Measurements from ENCODE around the gene WHAMM. TPM values are rescaled to one million over a fixed set of nuclear protein-coding genes. Genes with fewer than 3 reads are reported as not detected.

Gene WHAMM
- total RNA-seq, 4 donors from 2014 or later = 8.8 to 12.2 (median 11.8) TPM

DNA sequence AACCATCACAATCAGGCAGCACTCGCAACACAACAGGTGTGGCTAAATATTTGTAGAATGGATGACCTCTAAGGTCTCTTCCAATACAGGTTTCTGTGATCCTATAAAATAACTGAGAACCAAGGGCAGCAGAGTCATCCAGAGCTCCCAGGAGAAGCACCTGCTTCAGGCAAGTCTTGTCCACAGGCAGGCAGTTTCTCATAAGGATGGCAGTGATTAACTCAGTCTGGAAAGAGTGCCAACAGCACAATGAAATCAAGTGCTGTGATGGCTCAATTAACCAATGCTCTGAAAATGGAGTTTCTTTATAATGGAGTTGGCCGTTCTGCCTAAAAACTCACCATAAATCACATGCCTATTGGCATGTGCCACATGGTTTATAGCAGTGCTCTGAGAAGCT is 72.3 kb downstream of the WHAMM start:
- Histone ChIP-seq H3K27me3 (no peaks in the 10 kb centered on the region), H3K36me3 (no peaks in the 10 kb centered on the region), H3K4me1 (peaks cover 27 to 32% of the 10 kb centered on the region in 2 donors), H3K27ac (peak overlapping the region; percentile 81 to 92 (median 84)), H3K4me3 (replicated peaks in 1 of 3) (no peak overlapping the region), H3K9me3 (no peaks in the 10 kb centered on the region)
- no peak for DNase-seq
- TF ChIP-seq POLR2A (IDR thresholded peaks at IDR 0.05) = no peak
- TF ChIP-seq, protein P1, sequence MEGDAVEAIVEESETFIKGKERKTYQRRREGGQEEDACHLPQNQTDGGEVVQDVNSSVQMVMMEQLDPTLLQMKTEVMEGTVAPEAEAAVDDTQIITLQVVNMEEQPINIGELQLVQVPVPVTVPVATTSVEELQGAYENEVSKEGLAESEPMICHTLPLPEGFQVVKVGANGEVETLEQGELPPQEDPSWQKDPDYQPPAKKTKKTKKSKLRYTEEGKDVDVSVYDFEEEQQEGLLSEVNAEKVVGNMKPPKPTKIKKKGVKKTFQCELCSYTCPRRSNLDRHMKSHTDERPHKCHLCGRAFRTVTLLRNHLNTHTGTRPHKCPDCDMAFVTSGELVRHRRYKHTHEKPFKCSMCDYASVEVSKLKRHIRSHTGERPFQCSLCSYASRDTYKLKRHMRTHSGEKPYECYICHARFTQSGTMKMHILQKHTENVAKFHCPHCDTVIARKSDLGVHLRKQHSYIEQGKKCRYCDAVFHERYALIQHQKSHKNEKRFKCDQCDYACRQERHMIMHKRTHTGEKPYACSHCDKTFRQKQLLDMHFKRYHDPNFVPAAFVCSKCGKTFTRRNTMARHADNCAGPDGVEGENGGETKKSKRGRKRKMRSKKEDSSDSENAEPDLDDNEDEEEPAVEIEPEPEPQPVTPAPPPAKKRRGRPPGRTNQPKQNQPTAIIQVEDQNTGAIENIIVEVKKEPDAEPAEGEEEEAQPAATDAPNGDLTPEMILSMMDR (IDR thresholded peaks at IDR 0.05) = no peak
- intact Hi-C loops (cut with DNase I) = no loop called here
- 93 to 95% methylated on average over 2 of the region's 2 CpGs for WGBS, 2 donors

DNA sequence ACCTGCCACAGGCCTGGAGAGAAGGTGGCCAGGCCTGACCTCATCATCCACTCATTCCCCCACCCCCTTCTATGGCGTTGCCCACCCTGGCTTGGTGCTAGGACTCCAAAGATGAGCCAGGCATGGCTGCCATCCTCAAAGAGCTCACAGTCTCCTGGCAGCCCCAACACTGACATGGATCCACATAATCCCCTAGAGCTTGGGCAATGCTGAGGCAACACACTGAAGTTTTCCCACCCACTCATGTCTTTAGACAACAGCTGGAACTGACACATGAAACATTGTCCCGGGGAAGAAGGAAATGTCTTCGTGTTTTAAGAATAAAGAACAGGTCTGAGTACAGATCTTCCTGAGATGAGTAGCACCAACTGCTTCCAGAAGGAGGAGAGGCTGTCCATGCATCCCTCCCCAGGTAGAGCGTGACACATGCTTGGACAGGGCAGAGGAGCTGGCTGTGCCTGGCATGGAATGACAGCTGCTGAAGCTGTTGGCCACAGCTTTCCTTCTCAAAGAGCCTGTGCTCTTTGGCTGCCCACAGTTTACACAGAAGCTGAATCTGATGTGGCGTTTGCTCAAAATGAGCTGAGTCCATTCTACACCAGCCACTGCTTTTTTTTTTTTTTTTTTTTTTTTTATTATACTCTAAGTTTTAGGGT is 73.0 kb downstream of the WHAMM start:
- no peaks in the 10 kb centered on the region for H3K9me3 ChIP-seq
- 55 to 95% methylated on average over 4 to 5 of the region's 5 CpGs for WGBS, 2 donors
- H3K4me1 ChIP-seq = peaks cover 27 to 32% of the 10 kb centered on the region in 2 donors
- DNase-seq = peak; percentile 46 to 62
- H3K27me3 ChIP-seq = no peaks in the 10 kb centered on the region
- no peak overlapping the region for H3K4me3 ChIP-seq (replicated peaks in 1 of 3)
- TF ChIP-seq POLR2A (IDR thresholded peaks at IDR 0.05) = peak in 1 of 2 donors; percentile 22
- TF ChIP-seq, protein P1 (IDR thresholded peaks at IDR 0.05) = no peak
- no peaks in the 10 kb centered on the region for H3K36me3 ChIP-seq
- intact Hi-C loops (cut with DNase I) = no loop called here
- H3K27ac ChIP-seq = peak overlapping the region; percentile 81 to 92 (median 84)

Other genes with a start within 250 kb of the WHAMM start
- 1 to 10 TPM; 1.7 to 6.4 (median 4.0) TPM for gene CPEB1, start 162.3 kb upstream of the WHAMM start, total RNA-seq
- 1 to 10 TPM; 1.4 to 4.1 (median 2.1) TPM for gene AP3B2, start 99.8 kb upstream of the WHAMM start, total RNA-seq
- 1 to 10 TPM in 1 of 4 donors, under 1 TPM in 3; 0.13 to 1.6 (median 0.69) TPM for gene FSD2, start 3.6 kb upstream of the WHAMM start, total RNA-seq
- 100 to 1,000 TPM in 2 of 4 donors, 10 to 100 TPM in 2; 89.1 to 211 (median 122) TPM for gene HOMER2, start 143.1 kb downstream of the WHAMM start, total RNA-seq
- 10 to 100 TPM; 18.7 to 24.0 (median 22.0) TPM for gene RAMAC, start 176.6 kb downstream of the WHAMM start, total RNA-seq
- gene C15orf40, start 202.0 kb downstream of the WHAMM start, total RNA-seq = 10 to 100 TPM in 3 of 4 donors, 1 to 10 TPM in 1; 9.7 to 31.6 (median 22.4) TPM